HepG2 (cell line): ENCODE measurements around the gene GUCA1A. TPM values are rescaled to one million over a fixed set of nuclear protein-coding genes. Genes with fewer than 3 reads are reported as not detected.

Experiments used
- ARID4A ChIP-seq: sonication (generic); formaldehyde crosslinking; IDR thresholded peaks from 2 replicates; pipeline ENCODE4 v1.5.0; 2020; ENCODE audit warnings: mild to moderate bottlenecking, missing genetic modification reagents, borderline replicate concordance
- BRD4 ChIP-seq: sonication (generic); formaldehyde crosslinking; IDR thresholded peaks from 2 replicates; pipeline ENCODE4 v1.4.0; 2020; ENCODE audit warnings: missing genetic modification reagents
- HHEX ChIP-seq: IDR thresholded peaks from 2 replicates; pipeline ENCODE4 v1.6.1; 2016; ENCODE audit warnings: control low read depth
- HOXD1 ChIP-seq: sonication (generic); formaldehyde crosslinking; IDR thresholded peaks from 2 replicates; pipeline ENCODE4 v1.5.0; 2020; ENCODE audit warnings: missing genetic modification reagents
- KLF9 ChIP-seq: IDR thresholded peaks from 2 replicates; pipeline ENCODE4 v1.6.1; 2016; ENCODE audit warnings: low read depth
- NR1H2 ChIP-seq: sonication (generic); formaldehyde crosslinking; IDR thresholded peaks from 2 replicates; pipeline ENCODE4 v1.8.1; 2022; ENCODE audit warnings: low read depth, missing genetic modification reagents, borderline replicate concordance
- PCBP1 ChIP-seq: fragments of 200-400 bp; formaldehyde crosslinking; IDR thresholded peaks from 2 replicates; pipeline ENCODE4 v1.6.1; 2017; ENCODE audit warnings: mild to moderate bottlenecking, low read depth, low read length, borderline replicate concordance
- TCF12 ChIP-seq, 2 experiments: fragments of 450-650 bp in 1 of 2; sonication (generic) in 1 of 2; formaldehyde crosslinking in 1 of 2; IDR thresholded peaks; 2 replicates each; pipeline versions ENCODE4 v1.6.1 to v1.8.0; 2017 to 2022; ENCODE audit warnings: antibody characterized with exemption in 1 of 2, mild to moderate bottlenecking in 1 of 2, missing genetic modification reagents in 1 of 2, moderate library complexity in 1 of 2
- U2AF2 ChIP-seq: fragments of 200-400 bp; formaldehyde crosslinking; IDR thresholded peaks from 2 replicates; pipeline ENCODE4 v1.6.1; 2017; ENCODE audit warnings: low read depth, mild to moderate bottlenecking, low read length
- UBTF ChIP-seq: sonication (generic); formaldehyde crosslinking; IDR thresholded peaks from 2 replicates; pipeline ENCODE4 v1.4.0; 2020; ENCODE audit warnings: mild to moderate bottlenecking, missing genetic modification reagents
- YEATS4 ChIP-seq: sonication (generic); formaldehyde crosslinking; IDR thresholded peaks from 2 replicates; pipeline ENCODE4 v1.4.0; 2020; ENCODE audit warnings: missing genetic modification reagents, borderline replicate concordance
- ZNF556 ChIP-seq: sonication (generic); formaldehyde crosslinking; IDR thresholded peaks from 2 replicates; pipeline ENCODE4 v1.4.0; 2020; ENCODE audit warnings: mild to moderate bottlenecking, missing genetic modification reagents, borderline replicate concordance
- ZNF605 ChIP-seq: sonication (generic); formaldehyde crosslinking; IDR thresholded peaks from 2 replicates; pipeline ENCODE4 v1.8.0; 2022; ENCODE audit warnings: mild to moderate bottlenecking, missing genetic modification reagents
- ZNF768 ChIP-seq: sonication (generic); formaldehyde crosslinking; IDR thresholded peaks from 2 replicates; pipeline ENCODE4 v1.4.0; 2020; ENCODE audit warnings: missing genetic modification reagents
- ZNF83 ChIP-seq: sonication (generic); formaldehyde crosslinking; IDR thresholded peaks from 2 replicates; pipeline ENCODE4 v1.4.0; 2020; ENCODE audit warnings: missing genetic modification reagents, mild to moderate bottlenecking, borderline replicate concordance
- polyA plus RNA-seq, 8 experiments: library from polyadenylated mRNA; depleted of rRNA in 3 of 8; stranded (reverse) in 7 of 8; unstranded in 1 of 8; fragments of >200 nt; fragmentation: Illumina TruSeq in 4 of 8; extraction: Trizol in 4 of 8; gene quantifications; 2 replicates each; pipeline versions ENCODE4 v1.2.1 to v1.2.3, GENCODE V29; 2011 to 2016; ENCODE audit warnings: low read depth in 4 of 8, missing spikeins in 1 of 8, mixed read lengths in 1 of 8; ENCODE audit not compliant: insufficient read depth in 1 of 8
- total RNA-seq, 5 experiments: library from RNA; depleted of rRNA; stranded (reverse); fragments of >200 nt; fragmentation: Illumina TruSeq; extraction: Trizol; gene quantifications; 2 replicates each; pipeline ENCODE4 v1.2.3, GENCODE V29; 2016; ENCODE audit warnings: low read depth in 1 of 5
- TF ChIP-seq, protein P1 (sequence below), 2 experiments: sonication (generic) in 1 of 2; formaldehyde crosslinking in 1 of 2; IDR thresholded peaks; 2 replicates each; pipeline versions ENCODE4 v1.4.0 to v1.6.1; 2016 to 2020; ENCODE audit warnings: borderline replicate concordance in 1 of 2, low read depth in 1 of 2, mild to moderate bottlenecking in 1 of 2, missing genetic modification reagents in 1 of 2
- TF ChIP-seq, protein P2 (sequence below): IDR thresholded peaks from 2 replicates; pipeline ENCODE4 v1.6.1; 2016; ENCODE audit warnings: low read depth

GUCA1A gene
- total and polyA plus RNA-seq, 2 of the 13 experiments (the other 11 are each of a cell fraction or from before 2014, with no cell fraction given) = not detected

GRCh38 chr6:42141603-42142117 is 31.5 kb upstream of the GUCA1A start (continued):
- TF ChIP-seq, protein P1, sequence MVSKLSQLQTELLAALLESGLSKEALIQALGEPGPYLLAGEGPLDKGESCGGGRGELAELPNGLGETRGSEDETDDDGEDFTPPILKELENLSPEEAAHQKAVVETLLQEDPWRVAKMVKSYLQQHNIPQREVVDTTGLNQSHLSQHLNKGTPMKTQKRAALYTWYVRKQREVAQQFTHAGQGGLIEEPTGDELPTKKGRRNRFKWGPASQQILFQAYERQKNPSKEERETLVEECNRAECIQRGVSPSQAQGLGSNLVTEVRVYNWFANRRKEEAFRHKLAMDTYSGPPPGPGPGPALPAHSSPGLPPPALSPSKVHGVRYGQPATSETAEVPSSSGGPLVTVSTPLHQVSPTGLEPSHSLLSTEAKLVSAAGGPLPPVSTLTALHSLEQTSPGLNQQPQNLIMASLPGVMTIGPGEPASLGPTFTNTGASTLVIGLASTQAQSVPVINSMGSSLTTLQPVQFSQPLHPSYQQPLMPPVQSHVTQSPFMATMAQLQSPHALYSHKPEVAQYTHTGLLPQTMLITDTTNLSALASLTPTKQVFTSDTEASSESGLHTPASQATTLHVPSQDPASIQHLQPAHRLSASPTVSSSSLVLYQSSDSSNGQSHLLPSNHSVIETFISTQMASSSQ (IDR thresholded peaks at IDR 0.05; ENCODE audit: low read depth) = no peak
- TF ChIP-seq, protein P1 (CRISPR knock-in tag; IDR thresholded peaks at IDR 0.05; ENCODE audit: borderline replicate concordance) = no peak
- no peak for TF ChIP-seq TCF12 (IDR thresholded peaks at IDR 0.05)
- TF ChIP-seq TCF12 (CRISPR knock-in tag; IDR thresholded peaks at IDR 0.05) = no peak
- TF ChIP-seq U2AF2 = no peak
- TF ChIP-seq HOXD1 (CRISPR knock-in tag) = no peak
- TF ChIP-seq ZNF83 (CRISPR knock-in tag) = no peak
- TF ChIP-seq ZNF556 (CRISPR knock-in tag) = no peak
- peak; percentile 24; the same call in 1 of the 2 replicates for TF ChIP-seq YEATS4
- peak; percentile 63; the same call in 1 of the 2 replicates for TF ChIP-seq BRD4 (CRISPR knock-in tag)
- no peak for TF ChIP-seq UBTF (CRISPR knock-in tag)
- no peak for TF ChIP-seq KLF9 (CRISPR knock-in tag)
- TF ChIP-seq, protein P2, sequence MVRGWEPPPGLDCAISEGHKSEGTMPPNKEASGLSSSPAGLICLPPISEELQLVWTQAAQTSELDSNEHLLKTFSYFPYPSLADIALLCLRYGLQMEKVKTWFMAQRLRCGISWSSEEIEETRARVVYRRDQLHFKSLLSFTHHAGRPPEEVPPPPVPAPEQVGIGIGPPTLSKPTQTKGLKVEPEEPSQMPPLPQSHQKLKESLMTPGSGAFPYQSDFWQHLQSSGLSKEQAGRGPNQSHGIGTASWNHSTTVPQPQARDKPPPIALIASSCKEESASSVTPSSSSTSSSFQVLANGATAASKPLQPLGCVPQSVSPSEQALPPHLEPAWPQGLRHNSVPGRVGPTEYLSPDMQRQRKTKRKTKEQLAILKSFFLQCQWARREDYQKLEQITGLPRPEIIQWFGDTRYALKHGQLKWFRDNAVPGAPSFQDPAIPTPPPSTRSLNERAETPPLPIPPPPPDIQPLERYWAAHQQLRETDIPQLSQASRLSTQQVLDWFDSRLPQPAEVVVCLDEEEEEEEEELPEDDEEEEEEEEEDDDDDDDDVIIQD (CRISPR knock-in tag) = no peak
- TF ChIP-seq PCBP1 = 0 out of 2 replicates have a peak, but pooled peaks have one; percentile 33
- TF ChIP-seq NR1H2 (CRISPR knock-in tag) = no peak
- no peak for TF ChIP-seq ZNF768
- 0 out of 2 replicates have a peak, but pooled peaks have one; percentile 21 for TF ChIP-seq HHEX (CRISPR knock-in tag)
- peak; percentile 47; the same call in 1 of the 2 replicates for TF ChIP-seq ARID4A (CRISPR knock-in tag)
- TF ChIP-seq ZNF605 = peak; percentile 38; the same call in 1 of the 2 replicates
